Heart left ventricle (tissue), 16 donors: ENCODE results near the gene CTXN1. TPM values are rescaled to one million over a fixed set of nuclear protein-coding genes. Genes with fewer than 3 reads are reported as not detected.

Experiments used
- ATAC-seq, 4 donors: fragments of 200-7000 bp; cut with Tn5 transposase; one replicate each; pipeline ENCODE4 v1.9.1; 2020 to 2022; ENCODE audit warnings: moderate library complexity in 4 of 4, mild to moderate bottlenecking in 3 of 4, moderate number of reproducible peaks in 1 of 4
- DNase-seq, 5 donors: peaks; one replicate each; pipeline ENCODE4 v3.0.0-alpha.2; 2020
- H3K27ac ChIP-seq, 12 donors: fragments of 200-600 bp; sonication (generic) in 4 of 12; one replicate each; pipeline versions ENCODE4 v1.5.0 to v1.8.0; 2016 to 2022; ENCODE audit warnings: mild to moderate bottlenecking in 2 of 12
- H3K27me3 ChIP-seq, 9 donors: fragments of 200-600 bp; sonication (generic) in 2 of 9; one replicate each; pipeline versions ENCODE4 v1.5.1 to v1.8.0; 2016 to 2022; ENCODE audit warnings: mild to moderate bottlenecking in 3 of 9
- H3K36me3 ChIP-seq, 9 donors: fragments of 200-600 bp; sonication (generic) in 2 of 9; one replicate each; pipeline versions ENCODE4 v1.5.0 to v1.8.0; 2018 to 2022; ENCODE audit warnings: mild to moderate bottlenecking in 2 of 9
- H3K4me1 ChIP-seq, 12 donors: fragments of 200-600 bp; sonication (generic) in 4 of 12; one replicate each; pipeline versions ENCODE4 v1.5.0 to v1.8.0; 2016 to 2022; ENCODE audit warnings: mild to moderate bottlenecking in 3 of 12
- H3K4me3 ChIP-seq, 12 donors: fragments of 200-600 bp; sonication (generic) in 4 of 12; one replicate each; pipeline versions ENCODE4 v1.5.0 to v1.8.0; 2017 to 2022; ENCODE audit warnings: mild to moderate bottlenecking in 9 of 12, moderate library complexity in 4 of 12
- H3K9me3 ChIP-seq, 12 donors: fragments of 200-600 bp; sonication (generic) in 4 of 12; one replicate each; pipeline versions ENCODE4 v1.5.0 to v1.8.0; 2016 to 2022; ENCODE audit warnings: mild to moderate bottlenecking in 1 of 12
- POLR2A ChIP-seq, 2 donors: fragments of 450-650 bp; IDR thresholded peaks; one replicate each; pipeline ENCODE4 v1.6.1; 2017; ENCODE audit warnings: antibody characterized with exemption in 2 of 2, mild to moderate bottlenecking in 2 of 2, moderate library complexity in 2 of 2
- WGBS, 4 donors: extraction: QIAGEN DNeasy Blood & Tissue Kit in 2 of 4; methylation state at CpG; one replicate each; pipeline versions ENCODE4 v1.1.5 to v1.1.7; 2013 to 2018; 5-methylcytosine and 5-hydroxymethylcytosine counted together
- intact Hi-C, 10 donors: fragments of 100-400 bp; cut with DNase I; formaldehyde crosslinking; loops; one replicate each; pipeline versions ENCODE4 v1.11.1 to v1.14.2; 2022
- polyA plus RNA-seq, 2 donors: library from polyadenylated mRNA; stranded (reverse); fragments of 200-250 nt; gene quantifications; one replicate each; pipeline ENCODE4 v1.2.3, GENCODE V29; 2013
- total RNA-seq, 9 donors: library from RNA; depleted of rRNA in 2 of 9; stranded (reverse); fragments of >200 nt in 2 of 9; fragmentation: NEBNext Ultra II Directional in 3 of 9; extraction: Animal tissue kit (Norgen Biotek cat#: 25700) in 3 of 9; gene quantifications; one replicate each; pipeline versions ENCODE4 v1.1.0 to v1.2.4, GENCODE V29; 2016 to 2023
- TF ChIP-seq, protein P1 (sequence below), 12 donors: fragments of 200-600 bp; sonication (generic) in 4 of 12; IDR thresholded peaks; one replicate each; pipeline versions ENCODE4 v1.5.0 to v1.8.0; 2018 to 2022; ENCODE audit warnings: antibody characterized with exemption in 12 of 12, mild to moderate bottlenecking in 5 of 12
- donor health status: ischemic (EF 13 %, LVEDD 7.1; RV severe dilation, severe dysfunction).
- donor health status: healthy with polysubstance abuse.
- donor health status: DM: no; HTN: yes; CAD: no.
- donor health status: DM: no; HTN: no; CAD: no.
- donor health status: ischemic (EF 25% LVEDD 6.9; RV normal size, moderate dysfunction).
- donor health status: ischemic (EF 25% LVEDD 5.7; RV mildly dilated, moderate dysfunction).
- donor health status: healthy.
- donor health status: DM: yes; HTN: yes; CAD: no.
- donor health status: ischemic (EF 35%, LVEDD 5.7; RV mildly dilated, moderate dysfunction).
- donor health status: nonischemic (EF 11% LVEDD 7.7; RV severe dilation, severe dysfunction).
- donor health status: DM: yes; HTN: yes; CAD: no.
- donor health status: PGD.
- donor health status: ischemic (EF 29% LVEDD 5.4; RV normal size, mild dysfunction).
- donor health status: nonischemic (EF 23%, LVEDD 6.1; RV moderate dilation, normal function).

The CTXN1 gene
- total and polyA plus RNA-seq, 11 donors, result 0.21 to 3.3 (median 0.48) TPM; not detected in 3

DNA sequence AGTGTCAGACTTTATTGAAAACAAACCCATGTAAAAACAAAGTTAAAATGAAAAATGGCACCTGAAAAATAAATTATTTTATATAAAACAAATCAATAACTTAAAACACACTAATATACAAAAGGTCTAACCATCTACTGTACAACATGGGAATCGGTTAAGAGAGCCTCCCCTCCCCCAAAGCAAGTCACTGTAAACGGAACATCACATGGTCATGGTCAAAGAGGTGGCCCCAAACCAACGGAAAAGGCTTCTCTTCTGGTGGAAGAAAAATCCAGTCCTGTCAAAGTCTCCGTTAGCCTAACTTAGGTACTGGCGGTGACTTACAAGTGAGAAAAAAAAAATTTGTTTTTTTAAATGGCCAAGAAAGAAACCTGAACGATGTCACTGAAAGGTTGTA is 33.3 kb upstream of the CTXN1 start:
- Histone ChIP-seq H3K4me1 (no peaks in the 10 kb centered on the region), H3K27ac (no peak overlapping the region), H3K36me3 (peaks cover 0 to 54% (median 47%) of the 10 kb centered on the region in 9 donors), H3K4me3 (no peak overlapping the region), H3K9me3 (no peaks in the 10 kb centered on the region), H3K27me3 (no peaks in the 10 kb centered on the region)
- TF ChIP-seq, protein P1, sequence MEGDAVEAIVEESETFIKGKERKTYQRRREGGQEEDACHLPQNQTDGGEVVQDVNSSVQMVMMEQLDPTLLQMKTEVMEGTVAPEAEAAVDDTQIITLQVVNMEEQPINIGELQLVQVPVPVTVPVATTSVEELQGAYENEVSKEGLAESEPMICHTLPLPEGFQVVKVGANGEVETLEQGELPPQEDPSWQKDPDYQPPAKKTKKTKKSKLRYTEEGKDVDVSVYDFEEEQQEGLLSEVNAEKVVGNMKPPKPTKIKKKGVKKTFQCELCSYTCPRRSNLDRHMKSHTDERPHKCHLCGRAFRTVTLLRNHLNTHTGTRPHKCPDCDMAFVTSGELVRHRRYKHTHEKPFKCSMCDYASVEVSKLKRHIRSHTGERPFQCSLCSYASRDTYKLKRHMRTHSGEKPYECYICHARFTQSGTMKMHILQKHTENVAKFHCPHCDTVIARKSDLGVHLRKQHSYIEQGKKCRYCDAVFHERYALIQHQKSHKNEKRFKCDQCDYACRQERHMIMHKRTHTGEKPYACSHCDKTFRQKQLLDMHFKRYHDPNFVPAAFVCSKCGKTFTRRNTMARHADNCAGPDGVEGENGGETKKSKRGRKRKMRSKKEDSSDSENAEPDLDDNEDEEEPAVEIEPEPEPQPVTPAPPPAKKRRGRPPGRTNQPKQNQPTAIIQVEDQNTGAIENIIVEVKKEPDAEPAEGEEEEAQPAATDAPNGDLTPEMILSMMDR (IDR thresholded peaks at IDR 0.05), result no peak
- TF ChIP-seq POLR2A (IDR thresholded peaks at IDR 0.05), result no peak
- WGBS, 4 donors, result 67 to 78% (median 72%) methylated on average over 6 of the region's 6 CpGs
- no peak for ATAC-seq
- intact Hi-C loops, result loop anchor here in 1 of 10 donors (5.0 kb wide), 1 partner anchor 298 kb away; no protein-coding TSS in a partner anchor
- no peak for DNase-seq

DNA sequence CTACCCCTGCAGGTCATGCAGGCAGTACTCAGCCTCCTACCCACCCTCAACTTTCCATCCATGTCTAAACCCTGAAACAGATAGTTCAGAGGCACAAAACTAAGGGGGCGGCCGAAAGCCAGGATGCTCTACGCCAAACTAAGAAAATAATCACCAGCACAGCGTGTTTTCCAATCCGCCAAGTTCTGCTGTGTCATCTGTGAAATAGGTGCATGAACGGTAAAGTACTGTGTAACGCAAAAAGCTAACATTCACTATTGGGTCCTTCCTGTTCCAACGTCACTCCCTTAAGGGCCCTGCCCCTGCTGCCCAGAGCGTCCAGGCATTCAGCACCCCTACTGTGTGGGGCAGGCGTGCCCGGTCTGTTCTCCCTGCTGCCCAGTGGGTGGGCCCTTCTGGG is 29.8 kb upstream of the CTXN1 start:
- WGBS, 4 donors, result 90 to 93% (median 91%) methylated on average over 11 of the region's 11 CpGs
- intact Hi-C loops, result loop anchor here in 1 of 10 donors (5.0 kb wide), 1 partner anchor 302 kb away; no protein-coding TSS in a partner anchor
- Histone ChIP-seq H3K27me3 (no peaks in the 10 kb centered on the region), H3K4me1 (peaks cover 0 to 12% (median 5%) of the 10 kb centered on the region in 12 donors), H3K27ac (no peak overlapping the region), H3K4me3 (no peak overlapping the region), H3K9me3 (no peaks in the 10 kb centered on the region), H3K36me3 (peaks cover 0 to 19% (median 12%) of the 10 kb centered on the region in 9 donors)
- peak in 1 of 5 donors; percentile 46 for DNase-seq
- no peak for ATAC-seq
- TF ChIP-seq POLR2A (IDR thresholded peaks at IDR 0.05), result no peak
- TF ChIP-seq, protein P1 (IDR thresholded peaks at IDR 0.05), result no peak

DNA sequence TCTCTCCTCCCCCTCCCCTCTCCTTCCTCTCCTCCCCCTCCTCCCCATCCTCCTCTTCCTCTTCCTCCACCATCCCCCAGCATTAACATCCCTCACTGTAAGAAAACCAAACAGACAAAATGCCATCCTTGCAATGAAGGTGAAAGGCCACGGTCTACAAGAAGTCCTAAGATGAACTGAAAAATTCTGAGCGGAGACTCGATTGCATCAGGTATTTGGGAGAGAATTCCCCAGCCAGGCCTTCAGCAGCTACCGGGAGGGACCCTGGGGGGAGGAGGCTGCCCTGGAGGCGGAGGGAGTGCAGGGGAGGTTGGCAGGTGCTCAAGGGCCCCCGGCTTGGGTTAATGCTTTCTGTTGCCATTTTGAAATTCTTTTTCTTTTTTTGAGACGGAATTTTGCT is 27.6 kb upstream of the CTXN1 start:
- Histone ChIP-seq H3K36me3 (peaks cover 0 to 10% (median 0%) of the 10 kb centered on the region in 9 donors), H3K4me1 (peaks cover 0 to 12% (median 5%) of the 10 kb centered on the region in 12 donors), H3K27me3 (no peaks in the 10 kb centered on the region), H3K4me3 (no peak overlapping the region), H3K9me3 (no peaks in the 10 kb centered on the region), H3K27ac (no peak overlapping the region)
- ATAC-seq (no peak), DNase-seq (no peak)
- no peak for TF ChIP-seq POLR2A (IDR thresholded peaks at IDR 0.05)
- TF ChIP-seq, protein P1 (IDR thresholded peaks at IDR 0.05), result no peak
- intact Hi-C loops, result loop anchor here in 1 of 10 donors (5.0 kb wide), 1 partner anchor 34 kb away; no protein-coding TSS in a partner anchor
- 80 to 83% (median 82%) methylated on average over 7 of the region's 7 CpGs for WGBS, 4 donors

DNA sequence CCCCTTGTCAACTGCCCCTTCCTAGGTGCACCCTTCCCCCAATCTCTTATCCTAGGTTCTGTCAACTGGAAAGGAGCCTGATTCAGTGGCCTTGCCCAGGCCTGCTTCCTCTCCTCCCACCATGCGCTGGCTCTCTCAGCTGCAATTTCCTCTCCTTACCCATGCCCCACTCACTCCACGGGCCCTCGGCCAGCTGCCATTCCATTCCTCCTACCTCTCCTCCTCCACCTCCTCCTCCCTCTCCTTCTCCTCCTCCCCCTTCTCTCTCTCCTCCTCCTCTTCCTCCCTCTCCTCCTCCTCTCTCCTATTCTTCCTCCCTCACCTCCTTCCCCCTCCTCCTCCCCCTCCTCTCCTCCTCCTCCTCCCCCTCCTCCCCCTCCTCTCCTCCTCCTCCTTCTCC is 27.1 kb upstream of the CTXN1 start:
- no peak overlapping the region for H3K4me3 ChIP-seq
- TF ChIP-seq, protein P1 (IDR thresholded peaks at IDR 0.05), result no peak
- TF ChIP-seq POLR2A (IDR thresholded peaks at IDR 0.05), result no peak
- H3K27me3 ChIP-seq, result no peaks in the 10 kb centered on the region
- WGBS, 4 donors, result 19 to 26% (median 23%) methylated on average over 3 of the region's 3 CpGs
- no peak overlapping the region for H3K27ac ChIP-seq
- H3K36me3 ChIP-seq, result peaks cover 0 to 6% (median 0%) of the 10 kb centered on the region in 9 donors
- H3K4me1 ChIP-seq, result peaks cover 0 to 12% (median 5%) of the 10 kb centered on the region in 12 donors
- DNase-seq (peak in 1 of 5 donors; percentile 20), ATAC-seq (no peak)
- H3K9me3 ChIP-seq, result no peaks in the 10 kb centered on the region
- intact Hi-C loops, result loop anchor here in 1 of 10 donors (5.0 kb wide), 1 partner anchor 34 kb away; no protein-coding TSS in a partner anchor
